ENCODE measurements around the gene PPIF.

DNA sequence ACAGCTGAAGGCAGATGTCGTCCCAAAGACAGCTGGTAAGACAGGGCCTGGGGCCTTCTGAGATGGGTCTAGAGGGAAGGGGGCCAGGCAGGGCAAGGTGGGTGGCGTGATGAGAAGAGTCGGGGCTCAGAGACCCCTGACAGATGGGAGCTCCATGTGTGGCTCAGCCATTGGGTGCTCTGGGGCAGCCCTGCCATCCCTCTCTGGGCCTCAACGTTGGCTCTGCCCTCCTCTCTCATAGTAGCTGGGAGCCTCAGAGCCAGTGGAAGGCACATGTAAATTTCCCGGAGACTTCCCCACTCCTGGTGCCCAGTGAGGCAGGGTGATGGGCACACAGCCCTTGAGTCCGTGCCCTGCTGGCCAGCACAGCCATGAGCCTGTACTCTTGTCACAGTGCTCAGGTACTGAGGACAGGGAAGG lies 1.8 kb downstream of the PPIF start:
- TF ChIP-seq, protein P1, sequence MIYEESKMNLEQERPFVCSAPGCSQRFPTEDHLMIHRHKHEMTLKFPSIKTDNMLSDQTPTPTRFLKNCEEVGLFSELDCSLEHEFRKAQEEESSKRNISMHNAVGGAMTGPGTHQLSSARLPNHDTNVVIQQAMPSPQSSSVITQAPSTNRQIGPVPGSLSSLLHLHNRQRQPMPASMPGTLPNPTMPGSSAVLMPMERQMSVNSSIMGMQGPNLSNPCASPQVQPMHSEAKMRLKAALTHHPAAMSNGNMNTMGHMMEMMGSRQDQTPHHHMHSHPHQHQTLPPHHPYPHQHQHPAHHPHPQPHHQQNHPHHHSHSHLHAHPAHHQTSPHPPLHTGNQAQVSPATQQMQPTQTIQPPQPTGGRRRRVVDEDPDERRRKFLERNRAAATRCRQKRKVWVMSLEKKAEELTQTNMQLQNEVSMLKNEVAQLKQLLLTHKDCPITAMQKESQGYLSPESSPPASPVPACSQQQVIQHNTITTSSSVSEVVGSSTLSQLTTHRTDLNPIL (CRISPR knock-in tag; IDR thresholded peaks at IDR 0.05; ENCODE audit: low read depth): no peak
- TF ChIP-seq ARNTL (CRISPR knock-in tag; IDR thresholded peaks at IDR 0.05; ENCODE audit: borderline replicate concordance, low read depth): no peak
- no peak for TF ChIP-seq TCF4 (CRISPR knock-in tag; IDR thresholded peaks at IDR 0.05; ENCODE audit: borderline replicate concordance)
- TF ChIP-seq ESRRG (CRISPR knock-in tag; IDR thresholded peaks at IDR 0.05): no peak
